ENCODE results near the gene PLEKHG3. TPM values are rescaled to one million over a fixed set of nuclear protein-coding genes. Genes with fewer than 3 reads are reported as not detected.
A peak's percentile ranks its signal among the peaks of the same experiment; 100 is the strongest.

PLEKHG3 gene
- total RNA-seq, 4 donors from 2014 or later = 33.3 to 73.9 (median 63.1) TPM

- no peak overlapping the region for H3K4me3 ChIP-seq
- H3K9me3 ChIP-seq = no peaks in the 10 kb centered on the region
- WGBS, 2 donors = 59 to 60% methylated on average over 8 of the region's 8 CpGs
- no peaks in the 10 kb centered on the region for H3K27me3 ChIP-seq
- TF ChIP-seq EP300 (IDR thresholded peaks at IDR 0.05) = no peak
- TF ChIP-seq POLR2A (IDR thresholded peaks at IDR 0.05) = no peak
- TF ChIP-seq, protein P1, sequence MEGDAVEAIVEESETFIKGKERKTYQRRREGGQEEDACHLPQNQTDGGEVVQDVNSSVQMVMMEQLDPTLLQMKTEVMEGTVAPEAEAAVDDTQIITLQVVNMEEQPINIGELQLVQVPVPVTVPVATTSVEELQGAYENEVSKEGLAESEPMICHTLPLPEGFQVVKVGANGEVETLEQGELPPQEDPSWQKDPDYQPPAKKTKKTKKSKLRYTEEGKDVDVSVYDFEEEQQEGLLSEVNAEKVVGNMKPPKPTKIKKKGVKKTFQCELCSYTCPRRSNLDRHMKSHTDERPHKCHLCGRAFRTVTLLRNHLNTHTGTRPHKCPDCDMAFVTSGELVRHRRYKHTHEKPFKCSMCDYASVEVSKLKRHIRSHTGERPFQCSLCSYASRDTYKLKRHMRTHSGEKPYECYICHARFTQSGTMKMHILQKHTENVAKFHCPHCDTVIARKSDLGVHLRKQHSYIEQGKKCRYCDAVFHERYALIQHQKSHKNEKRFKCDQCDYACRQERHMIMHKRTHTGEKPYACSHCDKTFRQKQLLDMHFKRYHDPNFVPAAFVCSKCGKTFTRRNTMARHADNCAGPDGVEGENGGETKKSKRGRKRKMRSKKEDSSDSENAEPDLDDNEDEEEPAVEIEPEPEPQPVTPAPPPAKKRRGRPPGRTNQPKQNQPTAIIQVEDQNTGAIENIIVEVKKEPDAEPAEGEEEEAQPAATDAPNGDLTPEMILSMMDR (IDR thresholded peaks at IDR 0.05) = peak; percentile 22 to 49 (median 40)
- H3K36me3 ChIP-seq = no peaks in the 10 kb centered on the region
- H3K27ac ChIP-seq = peak overlapping the region in 1 of 4 donors; percentile 87
- DNase-seq (ENCODE audit: low spot score in 2 of 2) = peak in 1 of 2 donors; percentile 26
- peaks cover 0 to 72% (median 29%) of the 10 kb centered on the region in 4 donors for H3K4me1 ChIP-seq
Observed at GRCh38 chr14:64760146-64760755, 56.0 kb downstream of the PLEKHG3 start.

- Histone ChIP-seq H3K4me3 (no peak overlapping the region), H3K27ac (peak overlapping the region; percentile 28 to 87 (median 50)), H3K4me1 (peaks cover 0 to 73% (median 29%) of the 10 kb centered on the region in 4 donors), H3K36me3 (no peaks in the 10 kb centered on the region), H3K9me3 (no peaks in the 10 kb centered on the region), H3K27me3 (no peaks in the 10 kb centered on the region)
- TF ChIP-seq, protein P1 (IDR thresholded peaks at IDR 0.05) = no peak
- TF ChIP-seq POLR2A (IDR thresholded peaks at IDR 0.05) = no peak
- TF ChIP-seq EP300 (IDR thresholded peaks at IDR 0.05) = no peak
- DNase-seq (ENCODE audit: low spot score in 2 of 2) = no peak
- 62 to 65% methylated on average over 5 of the region's 5 CpGs for WGBS, 2 donors
Observed at GRCh38 chr14:64760916-64761315, 56.7 kb downstream of the PLEKHG3 start.

DNA sequence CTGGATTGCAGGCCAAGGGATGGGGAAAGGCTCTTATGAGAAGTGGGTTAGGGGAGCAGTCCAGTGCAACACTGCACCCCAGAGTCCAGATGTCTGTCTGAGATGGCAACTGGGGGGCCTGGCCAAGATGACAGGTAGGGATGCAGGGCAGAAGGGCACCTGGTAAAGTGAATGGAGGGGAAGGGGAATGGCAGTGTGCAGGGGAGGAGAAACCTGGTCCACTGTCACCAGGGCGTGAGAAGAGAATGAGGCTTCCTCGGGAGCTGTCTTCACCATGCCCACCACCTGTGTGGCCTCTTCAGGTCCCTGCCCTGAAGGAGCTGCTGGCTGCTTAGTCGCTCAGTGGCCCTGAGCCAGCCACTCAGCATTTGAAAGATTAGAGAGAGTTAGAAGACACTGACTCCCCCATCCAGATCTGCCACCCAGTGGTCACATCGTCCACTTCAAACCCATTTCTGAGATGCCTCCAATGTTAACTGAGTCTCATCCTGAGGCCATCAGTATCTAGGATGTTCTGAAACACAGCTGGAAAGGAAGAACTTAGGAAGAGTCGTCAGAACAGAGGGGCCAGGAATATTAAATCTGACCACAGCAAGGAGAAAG, 57.3 kb downstream of the PLEKHG3 start:
- no peaks in the 10 kb centered on the region for H3K27me3 ChIP-seq
- peak overlapping the region; percentile 28 to 87 (median 50) for H3K27ac ChIP-seq
- H3K4me3 ChIP-seq = no peak overlapping the region
- H3K36me3 ChIP-seq = no peaks in the 10 kb centered on the region
- WGBS, 2 donors = 44 to 45% methylated on average over 5 of the region's 5 CpGs
- H3K9me3 ChIP-seq = no peaks in the 10 kb centered on the region
- DNase-seq (ENCODE audit: low spot score in 2 of 2) = no peak
- peaks cover 0 to 73% (median 29%) of the 10 kb centered on the region in 4 donors for H3K4me1 ChIP-seq
- TF ChIP-seq, protein P1 (IDR thresholded peaks at IDR 0.05) = no peak
- TF ChIP-seq EP300 (IDR thresholded peaks at IDR 0.05) (no peak), POLR2A (IDR thresholded peaks at IDR 0.05) (no peak)

- TF ChIP-seq POLR2A (IDR thresholded peaks at IDR 0.05) = peak in 1 of 2 donors; percentile 17
- TF ChIP-seq EP300 (IDR thresholded peaks at IDR 0.05) = peak; percentile 59 to 61
- TF ChIP-seq, protein P1 (IDR thresholded peaks at IDR 0.05) = no peak
- no peak overlapping the region for H3K4me3 ChIP-seq
- H3K9me3 ChIP-seq = no peaks in the 10 kb centered on the region
- peak; percentile 63 to 69 for DNase-seq (ENCODE audit: low spot score in 2 of 2)
- H3K4me1 ChIP-seq = peaks cover 0 to 73% (median 29%) of the 10 kb centered on the region in 4 donors
- no peaks in the 10 kb centered on the region for H3K27me3 ChIP-seq
- no peaks in the 10 kb centered on the region for H3K36me3 ChIP-seq
- 26 to 29% methylated on average over 19 of the region's 19 CpGs for WGBS, 2 donors
- peak overlapping the region; percentile 28 to 87 (median 50) for H3K27ac ChIP-seq
Observed at GRCh38 chr14:64762044-64763034, 58.1 kb downstream of the PLEKHG3 start.
